Activated CD8-positive, alpha-beta memory T cell treated with anti-CD3 and anti-CD28 coated beads, Interleukin-2, amount 10 ng/mL, durations not matched to agents 7 days and 5 days (primary cell): Measurements from ENCODE around the gene CYP2W1. TPM values are rescaled to one million over a fixed set of nuclear protein-coding genes. Genes with fewer than 3 reads are reported as not detected.

Experiments
- ATAC-seq: fragments of 150-1000 bp; cut with Tn5 transposase; one replicate; pipeline ENCODE4 v1.10.0; 2021; ENCODE audit warnings: moderate library complexity
- CTCF ChIA-PET: fragments of 350-600 bp; sonication (Branson Sonifier 250); formaldehyde crosslinking; loops from one replicate; lab custom pipeline; 2021; ENCODE audit warnings: antibody characterized with exemption; lab: Charles Lee
- DNase-seq: peaks from one replicate; pipeline ENCODE4 v3.0.0-alpha.2; 2020
- H3K27ac Mint-ChIP-seq: one replicate; pipeline ENCODE4 v1.8.0; 2021; ENCODE audit warnings: mild to moderate bottlenecking, mixed read lengths
- H3K27me3 Mint-ChIP-seq: one replicate; pipeline ENCODE4 v1.8.0; 2021; ENCODE audit warnings: mixed read lengths
- H3K36me3 Mint-ChIP-seq: one replicate; pipeline ENCODE4 v1.8.0; 2021; ENCODE audit warnings: mild to moderate bottlenecking, mixed read lengths
- H3K4me1 Mint-ChIP-seq: one replicate; pipeline ENCODE4 v1.8.0; 2021; ENCODE audit warnings: mixed read lengths
- H3K4me3 Mint-ChIP-seq: one replicate; pipeline ENCODE4 v1.8.0; 2021; ENCODE audit warnings: mild to moderate bottlenecking, moderate library complexity, mixed read lengths
- H3K9me3 Mint-ChIP-seq: one replicate; pipeline ENCODE4 v1.8.0; 2022; ENCODE audit warnings: low read depth, mixed read lengths
- total RNA-seq, 2 experiments: library from RNA; stranded (reverse); gene quantifications; one replicate each; pipeline ENCODE4 v1.2.3, GENCODE V29; 2021

Gene CYP2W1
- total RNA-seq, 2 experiments from 2014 or later = not detected

DNA sequence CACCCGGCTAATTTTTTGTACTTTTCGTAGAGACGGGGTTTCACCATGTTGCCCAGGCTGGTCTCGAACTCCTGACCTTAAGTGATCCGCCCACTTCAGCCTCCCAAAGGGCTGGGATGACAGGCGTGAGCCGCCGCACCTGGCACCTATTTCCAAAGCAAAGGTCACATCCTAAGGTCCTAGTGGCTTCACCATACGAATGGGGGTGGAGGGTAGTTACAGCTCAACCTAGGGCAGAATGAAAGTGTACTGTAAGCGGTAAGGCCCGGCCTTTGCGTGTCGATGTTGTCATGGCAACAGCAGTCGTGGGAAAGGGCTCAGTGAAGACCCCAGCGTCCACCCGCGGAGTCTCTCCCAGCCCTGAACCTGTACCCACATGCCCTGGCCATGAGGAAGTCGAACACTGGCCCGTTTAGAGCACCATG is 6.1 kb upstream of the CYP2W1 start:
- CTCF ChIA-PET = interaction anchor here (5.8 kb wide), 1 partner anchor 16 kb away, joined by 37 read pairs; no protein-coding TSS in a partner anchor
- H3K4me3 Mint-ChIP-seq = no peak overlapping the region
- H3K36me3 Mint-ChIP-seq = peaks cover 15% of the 10 kb centered on the region
- peaks cover 17% of the 10 kb centered on the region for H3K4me1 Mint-ChIP-seq
- no peak overlapping the region for H3K27ac Mint-ChIP-seq
- H3K9me3 Mint-ChIP-seq = no peaks in the 10 kb centered on the region
- H3K27me3 Mint-ChIP-seq = no peaks in the 10 kb centered on the region
- ATAC-seq (no peak), DNase-seq (no peak)

DNA sequence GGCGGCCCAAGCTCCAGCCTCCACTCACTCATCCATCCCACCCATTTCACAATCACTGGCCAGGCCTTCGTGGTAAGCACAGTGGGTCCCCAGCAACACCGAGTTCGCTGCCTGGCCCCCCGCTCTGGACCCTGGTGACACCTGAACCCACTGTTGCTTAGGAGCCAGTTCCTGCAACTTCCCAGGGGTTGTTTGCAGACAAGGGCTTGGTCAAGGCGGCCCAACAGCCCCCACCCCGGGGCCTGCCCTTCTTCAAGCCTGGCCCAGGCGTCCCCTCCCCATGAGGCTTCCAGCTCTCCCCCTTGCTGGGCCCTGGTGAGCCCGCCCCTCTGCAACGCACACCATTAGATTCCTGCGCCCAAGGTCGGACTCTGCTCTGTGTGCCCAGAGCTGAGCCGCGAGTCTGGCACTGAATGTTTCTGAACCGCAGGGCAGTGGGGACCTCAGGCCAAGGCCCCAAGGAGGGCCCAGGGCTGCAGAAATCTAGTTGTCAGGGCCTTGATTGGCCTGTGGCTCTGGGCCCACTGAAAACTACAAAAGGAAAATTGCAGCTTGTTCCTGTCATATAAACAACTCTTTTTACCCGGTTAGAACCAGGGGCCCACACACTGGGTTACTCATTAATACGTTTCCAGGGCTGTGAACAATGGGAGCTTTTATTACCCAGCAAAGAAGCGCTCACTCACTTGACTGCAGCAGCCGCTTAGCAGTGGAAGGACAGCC is 5.5 kb upstream of the CYP2W1 start:
- H3K4me3 Mint-ChIP-seq = no peak overlapping the region
- H3K27ac Mint-ChIP-seq = no peak overlapping the region
- CTCF ChIA-PET = interaction anchor here (1.2 to 5.8 kb wide), 3 partner anchors 15 to 109 kb away, joined by 3 to 37 read pairs (median 9); no protein-coding TSS in a partner anchor
- ATAC-seq (no peak), DNase-seq (no peak)
- peaks cover 9% of the 10 kb centered on the region for H3K36me3 Mint-ChIP-seq
- no peaks in the 10 kb centered on the region for H3K27me3 Mint-ChIP-seq
- H3K9me3 Mint-ChIP-seq = no peaks in the 10 kb centered on the region
- H3K4me1 Mint-ChIP-seq = peaks cover 13% of the 10 kb centered on the region

DNA sequence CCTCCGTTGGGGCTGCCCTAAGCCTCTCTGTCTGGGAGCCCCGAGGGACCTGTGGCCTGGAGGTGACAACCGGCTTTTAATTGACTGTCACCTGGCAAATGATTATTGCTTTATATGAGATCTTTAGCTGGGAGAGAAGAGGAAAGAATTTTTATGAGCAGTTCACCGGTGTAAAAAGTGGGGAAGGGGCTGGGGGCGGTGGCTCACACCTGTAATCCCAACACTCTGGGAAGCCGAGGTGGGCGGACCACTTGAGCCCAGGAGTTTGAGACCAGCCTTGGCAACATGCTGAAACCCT is 5.0 kb upstream of the CYP2W1 start:
- H3K36me3 Mint-ChIP-seq = peaks cover 5% of the 10 kb centered on the region
- CTCF ChIA-PET = interaction anchor here (1.2 to 1.7 kb wide), 2 partner anchors 15 to 108 kb away, joined by 3 to 9 read pairs; no protein-coding TSS in a partner anchor
- H3K27me3 Mint-ChIP-seq = no peaks in the 10 kb centered on the region
- no peaks in the 10 kb centered on the region for H3K9me3 Mint-ChIP-seq
- H3K27ac Mint-ChIP-seq = no peak overlapping the region
- no peak overlapping the region for H3K4me3 Mint-ChIP-seq
- no peak for DNase-seq
- peaks cover 8% of the 10 kb centered on the region for H3K4me1 Mint-ChIP-seq
- ATAC-seq = no peak

DNA sequence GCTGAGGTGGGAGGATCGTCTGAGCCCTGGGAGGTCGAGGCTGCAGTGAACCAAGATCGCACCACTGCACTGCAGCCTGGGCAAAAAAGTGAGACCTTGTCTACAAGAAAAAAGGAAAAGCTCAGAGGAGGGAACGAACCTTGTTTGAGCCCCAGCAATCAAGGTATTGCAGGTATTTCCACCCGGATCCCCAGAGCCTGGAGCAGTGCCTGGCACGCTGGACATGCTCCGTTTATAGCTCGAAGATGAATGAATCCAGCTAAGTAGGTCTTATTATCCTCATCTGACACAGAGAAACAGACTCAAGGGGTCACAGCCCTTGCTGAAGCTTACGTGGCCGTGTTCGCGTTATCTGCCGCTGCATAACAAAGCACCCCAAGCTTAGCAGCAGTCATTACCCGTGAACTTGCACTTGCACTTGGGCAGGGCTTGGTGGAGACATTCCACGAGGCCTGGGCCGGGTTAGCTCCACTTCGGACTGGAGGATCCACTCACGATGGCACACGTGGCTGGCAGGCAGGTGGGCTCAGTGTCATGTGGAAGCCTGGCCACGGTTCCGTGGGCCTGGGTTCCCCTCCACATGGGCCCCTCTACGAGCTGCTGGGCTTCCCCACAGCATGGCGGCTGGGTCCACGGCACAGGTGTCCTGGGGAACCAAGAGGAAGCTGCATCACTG is 4.4 kb upstream of the CYP2W1 start:
- H3K4me3 Mint-ChIP-seq = no peak overlapping the region

DNA sequence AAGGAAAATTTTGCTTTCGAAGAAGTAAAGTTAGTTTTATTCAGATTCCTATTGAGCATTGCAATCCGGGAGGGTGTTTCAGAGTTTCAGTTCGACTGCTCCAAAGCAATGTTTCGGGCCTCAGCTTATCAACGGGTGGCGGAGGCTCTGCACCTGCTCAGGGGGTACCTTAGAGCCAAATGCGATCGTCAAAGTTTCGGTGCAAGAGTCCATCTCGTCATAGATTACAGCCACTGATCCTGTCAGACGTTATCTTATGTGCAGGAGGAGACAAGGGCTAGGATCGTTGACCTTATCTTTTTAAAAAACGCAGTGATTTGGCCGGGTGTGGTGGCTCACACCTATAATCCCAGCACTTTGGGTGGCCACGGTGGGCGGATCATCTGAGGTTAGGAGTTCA is 3.8 kb upstream of the CYP2W1 start:
- CTCF ChIA-PET = interaction anchor here (1.7 kb wide), 1 partner anchor 14 kb away, joined by 9 read pairs; no protein-coding TSS in a partner anchor
- H3K27me3 Mint-ChIP-seq = no peaks in the 10 kb centered on the region
- no peak overlapping the region for H3K4me3 Mint-ChIP-seq

More for the DNA sequence above, 4.4 kb upstream of the CYP2W1 start:
- no peaks in the 10 kb centered on the region for H3K9me3 Mint-ChIP-seq
- ATAC-seq (no peak), DNase-seq (no peak)
- H3K27ac Mint-ChIP-seq = no peak overlapping the region
- H3K4me1 Mint-ChIP-seq = peaks cover 2% of the 10 kb centered on the region
- H3K27me3 Mint-ChIP-seq = no peaks in the 10 kb centered on the region
- CTCF ChIA-PET = interaction anchor here (1.2 to 1.7 kb wide), 2 partner anchors 14 to 108 kb away, joined by 3 to 9 read pairs; no protein-coding TSS in a partner anchor
- H3K36me3 Mint-ChIP-seq = no peaks in the 10 kb centered on the region

DNA sequence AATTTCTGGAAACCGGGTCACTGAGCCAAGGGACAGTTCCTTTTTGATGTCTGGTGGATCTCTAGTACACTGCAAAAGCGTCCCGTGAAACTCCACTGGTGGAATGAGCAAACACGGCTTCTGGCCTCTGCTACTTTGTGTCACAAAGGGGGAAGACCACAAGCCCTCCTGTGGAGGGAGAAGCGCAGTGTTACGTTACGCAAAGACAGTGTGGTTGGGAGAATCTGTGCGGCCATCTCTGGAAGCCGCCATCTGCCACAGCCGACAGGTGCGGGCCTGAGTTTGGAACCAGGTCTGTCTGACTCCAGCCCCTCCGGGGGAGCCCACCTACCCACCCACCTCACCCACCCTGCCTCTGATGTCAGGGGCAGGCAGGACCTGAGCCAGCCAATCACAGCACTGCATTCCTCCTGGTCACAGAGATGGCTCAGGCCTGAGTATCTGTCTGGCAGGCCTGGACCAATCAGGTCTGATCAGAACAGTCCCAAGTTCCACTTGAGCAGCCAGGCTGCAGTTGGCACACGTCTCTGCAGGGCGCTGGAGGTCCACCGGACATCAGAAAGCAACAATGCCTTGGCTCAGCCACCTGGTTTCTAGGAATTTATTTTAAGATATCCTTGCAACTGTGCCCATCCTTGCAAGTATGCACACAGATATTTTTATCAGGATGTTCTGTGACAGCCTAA is 3.0 kb upstream of the CYP2W1 start:
- Mint-ChIP-seq H3K9me3 (no peaks in the 10 kb centered on the region), H3K4me3 (no peak overlapping the region), H3K36me3 (no peaks in the 10 kb centered on the region), H3K4me1 (no peaks in the 10 kb centered on the region), H3K27ac (no peak overlapping the region), H3K27me3 (no peaks in the 10 kb centered on the region)
- DNase-seq (no peak), ATAC-seq (no peak)
- CTCF ChIA-PET = no interaction called here

More for the DNA sequence above, 3.8 kb upstream of the CYP2W1 start:
- Mint-ChIP-seq H3K27ac (no peak overlapping the region), H3K9me3 (no peaks in the 10 kb centered on the region), H3K36me3 (no peaks in the 10 kb centered on the region), H3K4me1 (peaks cover 2% of the 10 kb centered on the region)
- DNase-seq (no peak), ATAC-seq (no peak)

DNA sequence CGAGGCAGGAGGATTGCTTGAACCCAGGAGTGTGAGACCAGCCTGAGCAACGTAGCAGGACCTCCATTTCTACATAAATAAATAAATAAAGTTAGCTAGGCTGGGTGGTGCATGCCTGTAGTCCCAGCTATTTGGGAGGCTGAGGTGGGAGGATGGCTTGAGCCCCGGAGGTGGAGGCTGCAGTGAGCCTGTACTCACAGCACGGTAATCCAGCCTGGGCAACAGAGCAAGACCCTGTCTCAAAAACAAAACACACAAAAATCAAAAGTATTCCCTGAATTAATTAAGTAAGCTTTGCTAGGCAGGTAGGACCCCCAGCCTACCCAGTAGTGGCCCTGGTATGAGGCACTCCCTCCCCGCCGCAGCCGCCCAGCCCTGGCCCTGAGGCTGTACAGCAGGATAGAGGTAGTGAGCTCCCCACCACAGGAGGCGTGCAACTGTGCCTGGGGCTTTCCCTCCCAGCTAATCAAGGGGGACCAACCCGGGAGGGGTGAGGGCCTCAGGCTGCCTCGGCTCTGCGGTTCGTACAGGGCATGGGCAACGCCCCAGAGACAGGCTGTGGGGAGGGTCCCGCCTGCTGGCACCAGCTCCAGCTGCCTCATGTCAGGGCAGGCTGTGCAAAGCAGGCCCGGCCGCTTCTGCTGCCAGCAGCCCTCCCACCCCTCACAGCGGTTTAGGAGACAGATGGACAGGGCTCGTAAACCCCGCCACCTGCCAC is 1.0 kb upstream of the CYP2W1 start:
- Mint-ChIP-seq H3K27ac (no peak overlapping the region), H3K4me1 (no peaks in the 10 kb centered on the region), H3K36me3 (no peaks in the 10 kb centered on the region), H3K9me3 (no peaks in the 10 kb centered on the region), H3K4me3 (no peak overlapping the region), H3K27me3 (no peaks in the 10 kb centered on the region)
- no peak for DNase-seq
- CTCF ChIA-PET = interaction anchor here (1.0 to 3.0 kb wide), 3 partner anchors 10 to 194 kb away, joined by 3 to 20 read pairs (median 3); no protein-coding TSS in a partner anchor
- no peak for ATAC-seq

DNA sequence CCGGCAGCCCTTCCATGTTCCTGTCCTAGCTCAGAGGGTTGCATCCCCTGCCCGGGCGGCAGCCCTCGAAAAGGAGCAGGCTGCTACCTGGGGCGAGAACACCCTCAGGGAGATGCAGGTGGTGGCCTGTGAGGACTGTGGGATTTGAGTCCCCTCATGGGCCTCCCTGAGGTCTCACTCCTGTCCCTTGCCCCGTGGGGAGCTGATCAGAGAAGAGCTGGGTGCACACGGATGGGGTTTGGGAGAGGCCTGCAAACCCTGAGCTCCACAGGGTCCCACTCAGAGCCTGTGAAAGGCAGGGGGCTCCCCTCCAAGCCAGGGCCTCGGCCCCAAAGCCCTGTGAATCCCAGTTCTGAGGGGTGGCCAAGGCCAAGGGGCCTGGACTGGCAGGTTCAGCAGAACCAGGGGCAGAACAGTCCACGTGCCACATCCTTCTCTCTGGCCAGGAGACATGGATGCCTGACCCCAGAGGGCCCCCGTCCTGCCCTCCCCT is 424 bp upstream of the CYP2W1 start:
- H3K27me3 Mint-ChIP-seq = no peaks in the 10 kb centered on the region

DNA sequence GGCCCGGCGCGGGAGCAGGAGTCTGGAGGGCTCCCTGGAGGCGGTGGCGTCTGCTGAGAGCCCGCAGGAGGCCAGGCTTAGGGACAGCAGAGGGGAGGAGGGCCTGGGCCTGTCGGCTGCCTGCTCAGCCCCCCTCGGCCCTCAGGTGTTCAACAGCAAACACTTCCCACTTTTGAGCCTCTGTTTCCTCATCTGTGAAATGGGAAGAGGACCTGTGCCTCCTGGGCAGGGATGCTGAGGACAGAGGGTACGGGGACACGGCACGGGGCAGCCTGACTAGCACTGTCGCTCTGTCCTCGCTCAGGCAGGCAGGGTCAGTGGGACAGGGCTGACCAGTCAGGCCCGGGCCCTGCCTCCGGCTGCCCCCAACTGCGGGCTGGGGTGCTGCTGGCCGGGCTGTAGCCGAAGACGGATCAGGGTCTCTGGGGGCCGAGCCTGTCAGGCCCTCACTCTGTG is 663 bp downstream of the CYP2W1 start:
- no peaks in the 10 kb centered on the region for H3K9me3 Mint-ChIP-seq
- no peaks in the 10 kb centered on the region for H3K27me3 Mint-ChIP-seq
- CTCF ChIA-PET = interaction anchor here (1.1 kb wide), 1 partner anchor 82 kb away, joined by 3 read pairs; no protein-coding TSS in a partner anchor
- H3K36me3 Mint-ChIP-seq = no peaks in the 10 kb centered on the region
- DNase-seq (no peak), ATAC-seq (no peak)
- no peak overlapping the region for H3K27ac Mint-ChIP-seq
- H3K4me1 Mint-ChIP-seq = no peaks in the 10 kb centered on the region
- no peak overlapping the region for H3K4me3 Mint-ChIP-seq

More for the DNA sequence above, 424 bp upstream of the CYP2W1 start:
- H3K36me3 Mint-ChIP-seq = no peaks in the 10 kb centered on the region
- ATAC-seq (no peak), DNase-seq (no peak)
- H3K9me3 Mint-ChIP-seq = no peaks in the 10 kb centered on the region
- no peak overlapping the region for H3K27ac Mint-ChIP-seq
- CTCF ChIA-PET = interaction anchor here (1.0 to 3.0 kb wide), 3 partner anchors 10 to 83 kb away, joined by 3 to 20 read pairs (median 3); no protein-coding TSS in a partner anchor
- no peaks in the 10 kb centered on the region for H3K4me1 Mint-ChIP-seq
- no peak overlapping the region for H3K4me3 Mint-ChIP-seq

DNA sequence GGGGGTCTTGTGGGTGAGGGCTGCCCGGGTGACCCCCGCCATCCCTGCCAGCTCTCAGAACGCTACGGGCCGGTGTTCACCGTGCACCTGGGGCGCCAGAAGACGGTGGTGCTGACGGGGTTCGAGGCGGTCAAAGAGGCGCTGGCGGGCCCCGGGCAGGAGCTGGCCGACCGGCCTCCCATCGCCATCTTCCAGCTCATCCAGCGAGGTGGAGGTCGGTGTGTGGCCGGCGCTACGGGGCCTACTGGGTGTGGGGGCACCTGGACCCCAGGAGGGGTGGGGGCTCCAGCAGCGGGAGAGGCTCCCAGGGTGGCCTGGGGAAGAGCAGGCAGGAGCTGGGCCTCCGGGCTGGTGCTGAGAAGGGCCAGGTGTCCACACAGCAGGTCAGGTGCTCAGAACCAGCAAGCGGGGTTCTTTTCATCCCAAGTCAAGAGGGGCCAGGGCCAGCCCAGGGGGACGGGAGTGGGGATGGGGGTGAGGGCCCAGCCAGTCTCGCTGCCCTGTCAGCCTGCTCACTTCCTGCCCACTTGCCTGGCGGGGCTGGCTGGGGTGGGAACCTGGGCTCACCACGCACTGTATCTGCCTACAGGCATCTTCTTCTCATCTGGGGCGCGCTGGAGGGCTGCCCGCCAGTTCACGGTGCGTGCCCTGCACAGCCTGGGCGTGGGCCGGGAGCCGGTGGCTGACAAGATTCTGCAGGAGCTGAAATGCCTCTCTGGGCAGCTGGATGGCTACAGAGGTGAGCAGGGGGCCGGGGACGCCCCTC is 1.6 kb downstream of the CYP2W1 start:
- H3K4me3 Mint-ChIP-seq = no peak overlapping the region
- no peaks in the 10 kb centered on the region for H3K36me3 Mint-ChIP-seq
- CTCF ChIA-PET = no interaction called here
- H3K9me3 Mint-ChIP-seq = no peaks in the 10 kb centered on the region
- H3K4me1 Mint-ChIP-seq = no peaks in the 10 kb centered on the region
- DNase-seq = no peak
- H3K27me3 Mint-ChIP-seq = no peaks in the 10 kb centered on the region
- no peak for ATAC-seq
- H3K27ac Mint-ChIP-seq = no peak overlapping the region

DNA sequence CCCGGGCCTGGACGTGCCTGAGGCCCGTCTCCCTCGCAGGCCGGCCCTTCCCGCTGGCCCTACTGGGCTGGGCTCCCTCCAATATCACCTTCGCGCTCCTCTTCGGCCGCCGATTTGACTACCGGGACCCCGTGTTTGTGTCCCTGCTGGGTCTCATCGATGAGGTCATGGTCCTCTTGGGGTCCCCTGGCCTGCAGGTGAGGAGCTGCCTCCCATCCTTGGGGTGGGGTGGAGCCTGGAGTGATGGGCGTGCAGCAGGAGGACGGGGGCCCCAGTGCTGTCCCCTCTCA is 2.1 kb downstream of the CYP2W1 start:
- H3K27ac Mint-ChIP-seq = no peak overlapping the region
- H3K4me1 Mint-ChIP-seq = no peaks in the 10 kb centered on the region
- H3K4me3 Mint-ChIP-seq = no peak overlapping the region
- H3K9me3 Mint-ChIP-seq = no peaks in the 10 kb centered on the region
- no peaks in the 10 kb centered on the region for H3K27me3 Mint-ChIP-seq
- H3K36me3 Mint-ChIP-seq = no peaks in the 10 kb centered on the region
- DNase-seq = no peak
- CTCF ChIA-PET = interaction anchor here (0.5 kb wide), 1 partner anchor 72 kb away, joined by 4 read pairs; no protein-coding TSS in a partner anchor
- ATAC-seq = no peak
